BLaER1 (cell line): ENCODE results near the gene PDILT.

Experiments used
- H3K27ac ChIP-seq: shearing (Covaris generic); formaldehyde crosslinking; 2 replicates; pipeline ENCODE4 v1.8.1; 2022
- H3K27me3 ChIP-seq: shearing (Covaris generic); formaldehyde crosslinking; 2 replicates; pipeline ENCODE4 v1.8.1; 2022
- H3K36me3 ChIP-seq: shearing (Covaris generic); formaldehyde crosslinking; 2 replicates; pipeline ENCODE4 v1.8.1; 2022
- H3K4me1 ChIP-seq: shearing (Covaris generic); formaldehyde crosslinking; 2 replicates; pipeline ENCODE4 v1.8.1; 2022
- H3K4me2 ChIP-seq: shearing (Covaris generic); formaldehyde crosslinking; 2 replicates; pipeline ENCODE4 v1.8.1; 2022
- H3K4me3 ChIP-seq: shearing (Covaris generic); formaldehyde crosslinking; 2 replicates; pipeline ENCODE4 v1.8.1; 2022
- H3K9ac ChIP-seq: shearing (Covaris generic); formaldehyde crosslinking; 2 replicates; pipeline ENCODE4 v1.8.1; 2022
- H3K9me3 ChIP-seq: shearing (Covaris generic); formaldehyde crosslinking; 2 replicates; pipeline ENCODE4 v1.8.1; 2022
- H4K20me1 ChIP-seq: shearing (Covaris generic); formaldehyde crosslinking; 2 replicates; pipeline ENCODE4 v1.8.1; 2022
- Cebpa-rat ChIP-seq: shearing (Covaris generic); IDR thresholded peaks from 2 replicates; pipeline ENCODE4 v1.8.1; 2022

Gene PDILT

GRCh38 chr16:20385844-20386832 is 18.4 kb downstream of the PDILT start:
- Histone ChIP-seq H3K27ac (no peak overlapping the region), H3K9me3 (no peaks in the 10 kb centered on the region), H4K20me1 (no peaks in the 10 kb centered on the region), H3K27me3 (no peaks in the 10 kb centered on the region), H3K4me2 (no peak overlapping the region), H3K9ac (no peak overlapping the region), H3K4me3 (no peak overlapping the region), H3K36me3 (no peaks in the 10 kb centered on the region), H3K4me1 (no peaks in the 10 kb centered on the region)
- no peak for TF ChIP-seq Cebpa-rat

- Histone ChIP-seq H3K27me3 (no peaks in the 10 kb centered on the region), H4K20me1 (no peaks in the 10 kb centered on the region), H3K9me3 (no peaks in the 10 kb centered on the region), H3K27ac (no peak overlapping the region), H3K4me1 (no peaks in the 10 kb centered on the region), H3K9ac (no peak overlapping the region), H3K4me3 (no peak overlapping the region), H3K4me2 (no peak overlapping the region), H3K36me3 (no peaks in the 10 kb centered on the region)
- TF ChIP-seq Cebpa-rat, result no peak
Measured at GRCh38 chr16:20383106-20384029, 21.2 kb downstream of the PDILT start.

- no peak for TF ChIP-seq Cebpa-rat
- H3K9me3 ChIP-seq, result no peaks in the 10 kb centered on the region
- no peak overlapping the region for H3K9ac ChIP-seq
- no peak overlapping the region for H3K27ac ChIP-seq
- H3K4me2 ChIP-seq, result no peak overlapping the region
- H3K36me3 ChIP-seq, result no peaks in the 10 kb centered on the region
- H3K4me3 ChIP-seq, result no peak overlapping the region
- no peaks in the 10 kb centered on the region for H4K20me1 ChIP-seq
- no peaks in the 10 kb centered on the region for H3K4me1 ChIP-seq
- H3K27me3 ChIP-seq, result no peaks in the 10 kb centered on the region
Measured at GRCh38 chr16:20382202-20382948, 22.2 kb downstream of the PDILT start.

- Histone ChIP-seq H3K9me3 (no peaks in the 10 kb centered on the region), H3K4me1 (no peaks in the 10 kb centered on the region), H3K27ac (no peak overlapping the region), H3K4me2 (no peak overlapping the region), H3K9ac (no peak overlapping the region), H3K27me3 (no peaks in the 10 kb centered on the region), H3K4me3 (no peak overlapping the region), H4K20me1 (no peaks in the 10 kb centered on the region), H3K36me3 (no peaks in the 10 kb centered on the region)
- no peak for TF ChIP-seq Cebpa-rat
Measured at GRCh38 chr16:20380782-20381181, 23.8 kb downstream of the PDILT start.

GRCh38 chr16:20377181-20377580 is 27.4 kb downstream of the PDILT start:
- H3K9ac ChIP-seq, result no peak overlapping the region
- H3K4me3 ChIP-seq, result no peak overlapping the region
- H3K36me3 ChIP-seq, result no peaks in the 10 kb centered on the region
- H3K4me1 ChIP-seq, result no peaks in the 10 kb centered on the region
- H4K20me1 ChIP-seq, result no peaks in the 10 kb centered on the region
- H3K27me3 ChIP-seq, result no peaks in the 10 kb centered on the region
- no peak overlapping the region for H3K27ac ChIP-seq
- no peak overlapping the region for H3K4me2 ChIP-seq
- no peak for TF ChIP-seq Cebpa-rat
- no peaks in the 10 kb centered on the region for H3K9me3 ChIP-seq

GRCh38 chr16:20372701-20373100 is 31.8 kb downstream of the PDILT start:
- H3K36me3 ChIP-seq, result no peaks in the 10 kb centered on the region
- no peaks in the 10 kb centered on the region for H4K20me1 ChIP-seq
- TF ChIP-seq Cebpa-rat, result no peak

GRCh38 chr16:20369452-20370054 is 35.0 kb downstream of the PDILT start:
- TF ChIP-seq Cebpa-rat, result no peak
- H3K27me3 ChIP-seq, result no peaks in the 10 kb centered on the region
- H3K9me3 ChIP-seq, result no peaks in the 10 kb centered on the region
- H3K9ac ChIP-seq, result no peak overlapping the region
- no peaks in the 10 kb centered on the region for H3K4me1 ChIP-seq
- H4K20me1 ChIP-seq, result no peaks in the 10 kb centered on the region
- no peak overlapping the region for H3K4me3 ChIP-seq
- no peaks in the 10 kb centered on the region for H3K36me3 ChIP-seq
- H3K27ac ChIP-seq, result no peak overlapping the region
- H3K4me2 ChIP-seq, result no peak overlapping the region

More at GRCh38 chr16:20372701-20373100, 31.8 kb downstream of the PDILT start:
- H3K9ac ChIP-seq, result no peak overlapping the region
- no peak overlapping the region for H3K27ac ChIP-seq
- H3K4me3 ChIP-seq, result no peak overlapping the region
- H3K4me1 ChIP-seq, result no peaks in the 10 kb centered on the region
- no peaks in the 10 kb centered on the region for H3K27me3 ChIP-seq
- H3K4me2 ChIP-seq, result no peak overlapping the region
- no peaks in the 10 kb centered on the region for H3K9me3 ChIP-seq

GRCh38 chr16:20364051-20364450 is 40.5 kb downstream of the PDILT start:
- Histone ChIP-seq H4K20me1 (no peaks in the 10 kb centered on the region), H3K9me3 (no peaks in the 10 kb centered on the region), H3K9ac (no peak overlapping the region), H3K27ac (no peak overlapping the region), H3K36me3 (no peaks in the 10 kb centered on the region), H3K4me3 (no peak overlapping the region), H3K4me1 (no peaks in the 10 kb centered on the region), H3K4me2 (no peak overlapping the region), H3K27me3 (no peaks in the 10 kb centered on the region)
- no peak for TF ChIP-seq Cebpa-rat

- Histone ChIP-seq H3K4me1 (no peaks in the 10 kb centered on the region), H3K9me3 (no peaks in the 10 kb centered on the region), H3K27me3 (no peaks in the 10 kb centered on the region), H3K27ac (no peak overlapping the region), H4K20me1 (no peaks in the 10 kb centered on the region), H3K4me2 (no peak overlapping the region), H3K9ac (no peak overlapping the region), H3K4me3 (no peak overlapping the region), H3K36me3 (no peaks in the 10 kb centered on the region)
- no peak for TF ChIP-seq Cebpa-rat
Measured at GRCh38 chr16:20363191-20363590, 41.3 kb downstream of the PDILT start.
